ENCODE measurements around the gene SYCN. TPM values are rescaled to one million over a fixed set of nuclear protein-coding genes. Genes with fewer than 3 reads are reported as not detected.

Gene SYCN
- total and polyA plus RNA-seq, 2 donors (not counting 3 experiments of a cell fraction or from before 2014, with no cell fraction given) = not detected

DNA sequence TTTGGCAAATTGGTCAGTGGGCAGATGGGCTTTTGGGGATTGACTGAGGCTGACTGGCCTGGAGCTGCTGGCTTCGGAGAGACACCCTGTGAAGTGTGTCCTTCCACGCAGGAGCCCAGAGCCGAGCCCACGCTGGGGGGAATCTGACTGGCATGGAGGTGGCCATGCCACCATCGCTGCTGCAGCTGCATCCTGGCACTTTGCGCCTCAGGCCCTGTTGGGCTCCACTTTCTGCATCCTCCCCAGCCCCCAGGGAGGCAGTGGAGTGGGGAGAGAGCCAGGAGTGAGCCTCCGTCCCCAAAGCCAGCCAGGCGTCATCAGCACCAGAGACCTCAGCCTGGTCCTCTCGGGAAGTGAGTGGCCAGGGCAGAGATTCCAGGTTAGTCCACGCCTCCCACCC, 24.3 kb downstream of the SYCN start:
- POLR2A ChIA-PET = no interaction called here
- H3K27ac ChIP-seq (ENCODE audit: insufficient read depth, low read depth, low read length) = no peak overlapping the region
- peaks cover 5% of the 10 kb centered on the region for H3K4me1 ChIP-seq (ENCODE audit: control insufficient read depth, extremely low read depth, insufficient read depth, low read length)
- no peak for FAIRE-seq
- dilution Hi-C loops (cut with MboI; ENCODE audit: extremely low pct_ligation_motif_present, low sequenced_read_pairs) (no loop called here), intact Hi-C loops (cut with micrococcal nuclease) (no loop called here)
- H3K4me3 ChIP-seq (replicated peaks in 1 of 3; ENCODE audit: insufficient read depth in 1 of 3, low read depth in 1 of 3, low read length in 3 of 3) = no peak overlapping the region
- no peaks in the 10 kb centered on the region for H3K9me1 ChIP-seq (replicated peaks; ENCODE audit: control insufficient read depth, extremely low read depth, insufficient read depth, low read length)
- H2AFZ ChIP-seq (ENCODE audit: low read depth, low read length) = no peak overlapping the region
- no peaks in the 10 kb centered on the region for H3K79me2 ChIP-seq (ENCODE audit: control insufficient read depth, insufficient read depth, low read length)
- H3K4me2 ChIP-seq (ENCODE audit: insufficient read depth, low read length) = no peak overlapping the region
- no peak overlapping the region for H3K9ac ChIP-seq (replicated peaks; ENCODE audit: extremely low read depth, insufficient read depth, low read length)
- H3K27me3 ChIP-seq (ENCODE audit: control insufficient read depth in 2 of 2, insufficient read depth in 2 of 2, low read length in 2 of 2) = no peaks in the 10 kb centered on the region
- CTCF ChIA-PET = interaction anchor here (0.8 kb wide), 1 partner anchor 18 kb away, joined by 3 read pairs; no protein-coding TSS in a partner anchor
- no TSS peak for BruUV-seq (replicated peaks)
- TF ChIP-seq MAX (IDR thresholded peaks at IDR 0.05; ENCODE audit: insufficient read depth, insufficient read length) = no peak
- TF ChIP-seq POLR2AphosphoS5 (IDR thresholded peaks at IDR 0.05; ENCODE audit: insufficient read depth, low read depth, low read length) = no peak
- no peak for TF ChIP-seq MYC (IDR thresholded peaks at IDR 0.05; ENCODE audit: low read depth, low read length)
- H3K36me3 ChIP-seq (ENCODE audit: control insufficient read depth in 2 of 2, extremely low read depth in 1 of 2, insufficient read depth in 2 of 2, low read length in 2 of 2) = peaks cover 3 to 23% of the 10 kb centered on the region in 2 experiments
- no peaks in the 10 kb centered on the region for H3K9me3 ChIP-seq (replicated peaks; ENCODE audit: control insufficient read depth, insufficient read depth, low read length)
- H4K20me1 ChIP-seq (replicated peaks; ENCODE audit: control insufficient read depth, extremely low read depth, insufficient read depth, low read length) = no peaks in the 10 kb centered on the region
- no peak for DNase-seq (ENCODE audit: low read depth, low spot score)

GRCh38 chr19:39178296-39179006, 25.6 kb downstream of the SYCN start:
- Histone ChIP-seq H3K27ac (ENCODE audit: insufficient read depth, low read depth, low read length) (no peak overlapping the region), H3K9ac (replicated peaks; ENCODE audit: extremely low read depth, insufficient read depth, low read length) (no peak overlapping the region), H3K4me2 (ENCODE audit: insufficient read depth, low read length) (no peak overlapping the region), H3K4me1 (ENCODE audit: control insufficient read depth, extremely low read depth, insufficient read depth, low read length) (no peaks in the 10 kb centered on the region), H3K27me3 (ENCODE audit: control insufficient read depth in 2 of 2, insufficient read depth in 2 of 2, low read length in 2 of 2) (no peaks in the 10 kb centered on the region), H3K4me3 (replicated peaks in 1 of 3; ENCODE audit: insufficient read depth in 1 of 3, low read depth in 1 of 3, low read length in 3 of 3) (no peak overlapping the region), H4K20me1 (replicated peaks; ENCODE audit: control insufficient read depth, extremely low read depth, insufficient read depth, low read length) (no peaks in the 10 kb centered on the region), H2AFZ (ENCODE audit: low read depth, low read length) (no peak overlapping the region), H3K9me1 (replicated peaks; ENCODE audit: control insufficient read depth, extremely low read depth, insufficient read depth, low read length) (no peaks in the 10 kb centered on the region), H3K36me3 (ENCODE audit: control insufficient read depth in 2 of 2, extremely low read depth in 1 of 2, insufficient read depth in 2 of 2, low read length in 2 of 2) (peaks cover 3 to 23% of the 10 kb centered on the region in 2 experiments), H3K79me2 (ENCODE audit: control insufficient read depth, insufficient read depth, low read length) (no peaks in the 10 kb centered on the region), H3K9me3 (replicated peaks; ENCODE audit: control insufficient read depth, insufficient read depth, low read length) (no peaks in the 10 kb centered on the region)
- CTCF ChIA-PET = no interaction called here
- DNase-seq (ENCODE audit: low read depth, low spot score) (no peak), FAIRE-seq (no peak)
- POLR2A ChIA-PET = no interaction called here
- no peak for TF ChIP-seq FOS (IDR thresholded peaks at IDR 0.05; ENCODE audit: borderline replicate concordance, insufficient read depth, low read length)
- TF ChIP-seq, protein P1, sequence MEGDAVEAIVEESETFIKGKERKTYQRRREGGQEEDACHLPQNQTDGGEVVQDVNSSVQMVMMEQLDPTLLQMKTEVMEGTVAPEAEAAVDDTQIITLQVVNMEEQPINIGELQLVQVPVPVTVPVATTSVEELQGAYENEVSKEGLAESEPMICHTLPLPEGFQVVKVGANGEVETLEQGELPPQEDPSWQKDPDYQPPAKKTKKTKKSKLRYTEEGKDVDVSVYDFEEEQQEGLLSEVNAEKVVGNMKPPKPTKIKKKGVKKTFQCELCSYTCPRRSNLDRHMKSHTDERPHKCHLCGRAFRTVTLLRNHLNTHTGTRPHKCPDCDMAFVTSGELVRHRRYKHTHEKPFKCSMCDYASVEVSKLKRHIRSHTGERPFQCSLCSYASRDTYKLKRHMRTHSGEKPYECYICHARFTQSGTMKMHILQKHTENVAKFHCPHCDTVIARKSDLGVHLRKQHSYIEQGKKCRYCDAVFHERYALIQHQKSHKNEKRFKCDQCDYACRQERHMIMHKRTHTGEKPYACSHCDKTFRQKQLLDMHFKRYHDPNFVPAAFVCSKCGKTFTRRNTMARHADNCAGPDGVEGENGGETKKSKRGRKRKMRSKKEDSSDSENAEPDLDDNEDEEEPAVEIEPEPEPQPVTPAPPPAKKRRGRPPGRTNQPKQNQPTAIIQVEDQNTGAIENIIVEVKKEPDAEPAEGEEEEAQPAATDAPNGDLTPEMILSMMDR (IDR thresholded peaks at IDR 0.05; ENCODE audit: extremely low read depth in 1 of 2, insufficient read depth in 1 of 2, low read depth in 1 of 2, low read length in 2 of 2) = no peak
- TF ChIP-seq MYC (IDR thresholded peaks at IDR 0.05; ENCODE audit: low read depth, low read length) = no peak
- no peak for TF ChIP-seq GATA2 (IDR thresholded peaks at IDR 0.05; ENCODE audit: insufficient read depth, insufficient read length, low read depth, low read length)
- no peak for TF ChIP-seq POLR2A (IDR thresholded peaks at IDR 0.05; ENCODE audit: low read depth, low read length)
- dilution Hi-C loops (cut with MboI; ENCODE audit: extremely low pct_ligation_motif_present, low sequenced_read_pairs) (no loop called here), intact Hi-C loops (cut with micrococcal nuclease) (no loop called here)
- BruUV-seq (replicated peaks) = TSS peak; percentile 53
